PC-9 (cell line): Measurements from ENCODE around the gene PLCB3. TPM values are rescaled to one million over a fixed set of nuclear protein-coding genes. Genes with fewer than 3 reads are reported as not detected.
A peak's percentile ranks its signal among the peaks of the same experiment; 100 is the strongest.

Source experiments
- BruUV-seq: library from RNA; stranded (reverse); fragments of 400-500 nt; replicated peaks from 2 replicates; lab custom pipeline; 2021; lab: Mats Ljungman, UMichigan
- CTCF ChIA-PET: fragments of 300-600 bp; sonication (Branson Sonifier 250); formaldehyde crosslinking; loops from one replicate; lab custom pipeline; 2022; ENCODE audit warnings: antibody characterized with exemption; lab: Charles Lee
- POLR2A ChIA-PET: fragments of 300-600 bp; sonication (Branson Sonifier 250); formaldehyde crosslinking; loops from one replicate; lab custom pipeline; 2022; ENCODE audit warnings: antibody characterized with exemption; ENCODE audit not compliant: unreplicated experiment; lab: Charles Lee
- DNase-seq, 2 experiments: peaks; one replicate each; pipeline versions ENCODE4 v3.0.0 to v3.0.0-alpha.2; 2015 to 2022; ENCODE audit warnings: mixed read lengths in 1 of 2
- H2AFZ ChIP-seq: fragments of 200-600 bp; sonication (generic); 2 replicates; pipeline ENCODE4 v1.8.1; 2017; ENCODE audit warnings: antibody characterized with exemption
- H3F3A ChIP-seq: fragments of 200-600 bp; sonication (generic); 2 replicates; pipeline ENCODE4 v1.8.1; 2017; ENCODE audit warnings: antibody characterized with exemption, mild to moderate bottlenecking, low read depth; ENCODE audit not compliant: insufficient read depth
- H3K27ac ChIP-seq: fragments of 200-600 bp; sonication (generic); 2 replicates; pipeline ENCODE4 v1.6.1; 2016; ENCODE audit warnings: mixed run types
- H3K27me3 ChIP-seq: fragments of 200-600 bp; sonication (generic); 2 replicates; pipeline ENCODE4 v1.6.1; 2016; ENCODE audit warnings: low read depth, mixed run types; ENCODE audit not compliant: insufficient read depth
- H3K36me3 ChIP-seq: fragments of 200-600 bp; sonication (generic); 2 replicates; pipeline ENCODE4 v1.6.1; 2016; ENCODE audit warnings: low read depth, mixed run types
- H3K4me1 ChIP-seq: fragments of 200-600 bp; sonication (generic); replicated peaks from 2 replicates; pipeline ENCODE4 v1.6.1; 2016; ENCODE audit warnings: mixed run types; ENCODE audit not compliant: insufficient read depth
- H3K4me2 ChIP-seq: fragments of 200-600 bp; sonication (generic); 2 replicates; pipeline ENCODE4 v1.6.1; 2017; ENCODE audit warnings: mixed run types
- H3K4me3 ChIP-seq: fragments of 200-600 bp; sonication (generic); 2 replicates; pipeline ENCODE4 v1.6.1; 2016; ENCODE audit warnings: mixed run types
- H3K79me2 ChIP-seq: fragments of 200-600 bp; sonication (generic); 2 replicates; pipeline ENCODE4 v1.6.1; 2017; ENCODE audit warnings: low read depth, mixed run types
- H3K9me2 ChIP-seq: fragments of 200-600 bp; sonication (generic); 2 replicates; pipeline ENCODE4 v1.8.1; 2017; ENCODE audit warnings: mild to moderate bottlenecking; ENCODE audit not compliant: insufficient read depth
- H3K9me3 ChIP-seq: fragments of 200-600 bp; sonication (generic); 2 replicates; pipeline ENCODE4 v1.8.1; 2016; ENCODE audit warnings: low read depth; ENCODE audit not compliant: insufficient read depth
- H4K20me1 ChIP-seq: fragments of 200-600 bp; sonication (generic); 2 replicates; pipeline ENCODE4 v1.8.1; 2017; ENCODE audit not compliant: insufficient read depth
- CTCF ChIP-seq: fragments of 200-600 bp; sonication (generic); conservative IDR thresholded peaks from 2 replicates; pipeline ENCODE4 v1.6.1; 2017; ENCODE audit warnings: mixed run types, antibody characterized with exemption, mild to moderate bottlenecking, moderate library complexity
- EZH2 ChIP-seq: fragments of 200-600 bp; sonication (generic); IDR thresholded peaks from 2 replicates; pipeline ENCODE4 v1.8.0; 2017; ENCODE audit warnings: antibody characterized with exemption, low read depth
- intact Hi-C: fragments of 100-400 bp; cut with micrococcal nuclease; formaldehyde crosslinking; loops from one replicate; pipeline ENCODE4 v1.10.0; 2022; ENCODE audit not compliant: unreplicated experiment
- total RNA-seq: library from RNA; stranded (reverse); gene quantifications from 2 replicates; pipeline ENCODE4 v1.2.3, GENCODE V29; 2021

PLCB3 gene
- total RNA-seq, 1 experiment from 2014 or later, result 79.6 TPM

- H3F3A ChIP-seq, result peaks cover 89% of the 10 kb centered on the region
- H3K79me2 ChIP-seq, result no peaks in the 10 kb centered on the region
- BruUV-seq, result no TSS peak
- CTCF ChIA-PET, result interaction anchor here (0.6 to 1.2 kb wide), 4 partner anchors 13 to 161 kb away, joined by 3 to 11 read pairs (median 4); no protein-coding TSS in a partner anchor
- TF ChIP-seq EZH2 (no peak), CTCF (no peak)
- 0 out of 2 replicates have a peak, but pooled peaks cover 4% of the 10 kb centered on the region for H3K4me1 ChIP-seq
- intact Hi-C loops, result loop anchor here (1.0 kb wide), 5 partner anchors 49 to 450 kb away; no protein-coding TSS in a partner anchor
- no peaks in the 10 kb centered on the region for H3K9me2 ChIP-seq
- POLR2A ChIA-PET, result no interaction called here
- H3K9me3 ChIP-seq, result no peaks in the 10 kb centered on the region
- DNase-seq, result no peak
- no peak overlapping the region for H2AFZ ChIP-seq
- no peak overlapping the region for H3K27ac ChIP-seq
- no peaks in the 10 kb centered on the region for H3K27me3 ChIP-seq
- H3K36me3 ChIP-seq, result peaks cover 21% of the 10 kb centered on the region
- H4K20me1 ChIP-seq, result peaks cover 34% of the 10 kb centered on the region
- no peak overlapping the region for H3K4me3 ChIP-seq
- no peak overlapping the region for H3K4me2 ChIP-seq
Measured at GRCh38 chr11:64203421-64204079, 47.8 kb upstream of the PLCB3 start.

- peaks cover 29% of the 10 kb centered on the region for H4K20me1 ChIP-seq
- peaks cover 86% of the 10 kb centered on the region for H3F3A ChIP-seq
- H3K27ac ChIP-seq, result no peak overlapping the region
- no peaks in the 10 kb centered on the region for H3K9me3 ChIP-seq
- intact Hi-C loops, result loop anchor here (1.0 kb wide), 5 partner anchors 48 to 449 kb away; no protein-coding TSS in a partner anchor
- 0 out of 2 replicates have a peak, but pooled peaks cover 4% of the 10 kb centered on the region for H3K4me1 ChIP-seq
- no peaks in the 10 kb centered on the region for H3K79me2 ChIP-seq
- peaks cover 16% of the 10 kb centered on the region; the same call in 1 of the 2 replicates for H3K36me3 ChIP-seq
- H3K27me3 ChIP-seq, result no peaks in the 10 kb centered on the region
- no peak for DNase-seq
- H2AFZ ChIP-seq, result no peak overlapping the region
- no peak overlapping the region for H3K4me2 ChIP-seq
- ChIA-PET POLR2A (interaction anchor here (0.7 kb wide), 3 partner anchors 67 to 1092 kb away, joined by 7 to 10 read pairs (median 9); no protein-coding TSS in a partner anchor), CTCF (interaction anchor here (0.6 to 1.9 kb wide), 15 partner anchors 9 to 160 kb away, joined by 3 to 23 read pairs (median 4); partner anchors contain the start of genes NUDT22, PRDX5 and TRPT1)
- no peaks in the 10 kb centered on the region for H3K9me2 ChIP-seq
- no peak for TF ChIP-seq CTCF
- BruUV-seq, result TSS peak; percentile 50
- H3K4me3 ChIP-seq, result no peak overlapping the region
Measured at GRCh38 chr11:64204080-64204440, 47.3 kb upstream of the PLCB3 start.

GRCh38 chr11:64204464-64204989 is 46.8 kb upstream of the PLCB3 start:
- ChIA-PET CTCF (interaction anchor here (0.6 to 1.9 kb wide), 16 partner anchors 8 to 151 kb away, joined by 3 to 23 read pairs (median 4); partner anchors contain the start of genes NUDT22, PRDX5 and TRPT1), POLR2A (interaction anchor here (0.6 to 0.7 kb wide), 4 partner anchors 67 to 1287 kb away, joined by 3 to 10 read pairs (median 8); no protein-coding TSS in a partner anchor)
- peak; percentile 88 for TF ChIP-seq CTCF
- no peak for TF ChIP-seq EZH2
- intact Hi-C loops, result loop anchor here (1.0 kb wide), 5 partner anchors 48 to 449 kb away; no protein-coding TSS in a partner anchor
- no TSS peak for BruUV-seq
- H2AFZ ChIP-seq, result no peak overlapping the region
- H3K4me1 ChIP-seq, result 0 out of 2 replicates have a peak, but pooled peaks cover 4% of the 10 kb centered on the region
- peak; percentile 85 to 93 for DNase-seq
- H3K9me3 ChIP-seq, result no peaks in the 10 kb centered on the region
- H3K36me3 ChIP-seq, result peaks cover 15% of the 10 kb centered on the region; the same call in 1 of the 2 replicates
- no peaks in the 10 kb centered on the region for H3K79me2 ChIP-seq
- no peak overlapping the region for H3K27ac ChIP-seq
- H3K4me3 ChIP-seq, result no peak overlapping the region
- peaks cover 28% of the 10 kb centered on the region for H4K20me1 ChIP-seq
- H3K9me2 ChIP-seq, result no peaks in the 10 kb centered on the region
- H3K4me2 ChIP-seq, result no peak overlapping the region
- peaks cover 83% of the 10 kb centered on the region for H3F3A ChIP-seq
- no peaks in the 10 kb centered on the region for H3K27me3 ChIP-seq
